AG09319 (cell line): Measurements from ENCODE around the gene SPAG9.

ENCODE experiments used
- DNase-seq: peaks from one replicate; pipeline ENCODE4 v3.0.0-alpha.2; 2010; ENCODE audit warnings: low read depth; ENCODE audit errors: extremely low read depth
- CTCF ChIP-seq: IDR thresholded peaks from 2 replicates; pipeline ENCODE4 v1.5.1; 2011; ENCODE audit warnings: low read depth, mild to moderate bottlenecking, inconsistent platforms, low read length, moderate library complexity

The SPAG9 gene

GRCh38 chr17:51150932-51151331 lies 30.3 kb upstream of the SPAG9 start:
- DNase-seq = no peak
- no peak for TF ChIP-seq CTCF

- no peak for DNase-seq
- no peak for TF ChIP-seq CTCF
These were observed 28.5 kb upstream of the SPAG9 start for GRCh38 chr17:51149163-51149562.

DNA sequence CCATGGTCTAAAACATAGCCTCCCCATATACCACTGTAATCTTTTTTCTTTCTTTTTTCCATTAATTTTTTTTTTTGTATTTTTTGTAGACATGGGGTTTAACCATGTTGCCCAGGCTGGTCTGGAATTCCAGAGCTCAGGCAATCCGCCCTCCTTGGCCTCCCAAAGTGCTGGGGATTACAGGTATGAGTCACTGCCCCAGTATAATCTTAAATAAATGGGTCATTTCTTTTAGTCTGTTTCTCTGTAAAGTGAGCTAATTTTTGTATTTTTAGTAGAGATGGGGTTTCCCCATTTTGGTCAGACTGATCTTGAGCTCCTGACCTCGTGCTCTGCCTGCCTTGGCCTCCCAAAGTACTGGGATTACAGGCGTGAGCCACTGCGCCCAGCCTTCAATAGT lies 27.0 kb upstream of the SPAG9 start:
- DNase-seq = no peak
- TF ChIP-seq CTCF = no peak

GRCh38 chr17:51144266-51145022 lies 23.8 kb upstream of the SPAG9 start:
- no peak for DNase-seq
- no peak for TF ChIP-seq CTCF

- TF ChIP-seq CTCF = no peak
- no peak for DNase-seq
These were observed 21.9 kb upstream of the SPAG9 start for GRCh38 chr17:51142597-51142996.

- no peak for DNase-seq
- TF ChIP-seq CTCF = no peak
These were observed 15.3 kb upstream of the SPAG9 start for GRCh38 chr17:51135956-51136355.

DNA sequence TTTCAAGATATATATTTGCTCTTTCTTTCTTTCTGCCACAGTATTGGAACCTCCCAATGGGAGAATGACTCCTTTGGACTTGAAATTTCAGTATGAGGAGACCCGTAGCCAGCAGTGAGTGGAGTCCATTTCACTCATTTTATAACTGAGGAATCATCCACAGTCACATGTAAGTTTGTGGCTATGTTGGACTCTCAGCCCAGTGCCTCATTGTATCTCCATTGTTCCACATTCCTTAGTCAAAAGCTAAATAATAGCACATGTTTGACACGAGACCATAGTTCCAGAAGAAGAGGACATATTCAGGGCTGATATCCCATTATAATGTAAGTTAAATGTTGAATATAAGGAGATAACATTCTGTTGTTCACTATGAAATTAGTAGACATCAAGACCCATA lies 12.7 kb upstream of the SPAG9 start:
- DNase-seq = no peak
- no peak for TF ChIP-seq CTCF
